Spleen (tissue), 11 donors: Measurements from ENCODE around the gene CREM. TPM values are rescaled to one million over a fixed set of nuclear protein-coding genes. Genes with fewer than 3 reads are reported as not detected.

Experiments used
- DNase-seq: peaks from one replicate; pipeline ENCODE4 v3.0.0-alpha.2; 2020
- H3K27ac ChIP-seq, 8 donors: fragments of 200-600 bp; sonication (generic) in 7 of 8; 1 replicate in 4 of 8; 2 replicates in 4 of 8; pipeline versions ENCODE4 v1.5.0 to v1.8.0; 2016 to 2021; ENCODE audit warnings: inconsistent platforms in 4 of 8, mild to moderate bottlenecking in 4 of 8, moderate library complexity in 1 of 8
- H3K27me3 ChIP-seq, 7 donors: fragments of 200-600 bp; sonication (generic) in 6 of 7; replicated peaks in 1 of 7; 1 replicate in 4 of 7; 2 replicates in 3 of 7; pipeline versions ENCODE4 v1.5.0 to v1.8.0; 2016 to 2021; ENCODE audit warnings: inconsistent platforms in 3 of 7, mild to moderate bottlenecking in 1 of 7
- H3K36me3 ChIP-seq, 6 donors: fragments of 200-600 bp; sonication (generic) in 5 of 6; 1 replicate in 4 of 6; 2 replicates in 2 of 6; pipeline versions ENCODE4 v1.5.0 to v1.8.0; 2016 to 2021; ENCODE audit warnings: inconsistent platforms in 2 of 6
- H3K4me1 ChIP-seq, 6 donors: fragments of 200-600 bp; sonication (generic) in 5 of 6; 1 replicate in 3 of 6; 2 replicates in 3 of 6; pipeline versions ENCODE4 v1.5.0 to v1.8.0; 2016 to 2021; ENCODE audit warnings: inconsistent platforms in 3 of 6
- H3K4me3 ChIP-seq, 8 donors: fragments of 200-600 bp; sonication (generic) in 7 of 8; 1 replicate in 4 of 8; 2 replicates in 4 of 8; pipeline versions ENCODE4 v1.5.0 to v1.8.0; 2016 to 2021; ENCODE audit warnings: inconsistent platforms in 4 of 8, mild to moderate bottlenecking in 4 of 8, moderate library complexity in 2 of 8
- H3K9me3 ChIP-seq, 8 donors: fragments of 200-600 bp; sonication (generic) in 7 of 8; 1 replicate in 4 of 8; 2 replicates in 4 of 8; pipeline versions ENCODE4 v1.5.0 to v1.8.0; 2016 to 2021; ENCODE audit warnings: inconsistent platforms in 4 of 8
- CTCF ChIP-seq, 11 experiments: fragments of 200-600 bp in 7 of 11; fragments of 450-650 bp in 4 of 11; sonication (generic) in 4 of 11; IDR thresholded peaks in 8 of 11; conservative IDR thresholded peaks in 3 of 11; 1 replicate in 7 of 11; 2 replicates in 4 of 11; pipeline versions ENCODE4 v1.4.0 to v1.8.0; 2016 to 2021; ENCODE audit warnings: antibody characterized with exemption in 11 of 11, inconsistent platforms in 4 of 11, mild to moderate bottlenecking in 1 of 11
- POLR2A ChIP-seq, 3 donors: fragments of 450-650 bp; IDR thresholded peaks; one replicate each; pipeline ENCODE4 v1.5.1; 2017; ENCODE audit warnings: antibody characterized with exemption in 3 of 3, mild to moderate bottlenecking in 1 of 3
- POLR2AphosphoS5 ChIP-seq, 3 donors: sonication (generic); formaldehyde crosslinking; IDR thresholded peaks; one replicate each; pipeline ENCODE4 v1.5.1; 2017; ENCODE audit warnings: antibody characterized with exemption in 3 of 3
- WGBS, 5 donors: extraction: QIAGEN DNeasy Blood & Tissue Kit in 3 of 5; methylation state at CpG; one replicate each; pipeline versions ENCODE4 v1.1.5 to v1.1.7; 2013 to 2018; 5-methylcytosine and 5-hydroxymethylcytosine counted together
- intact Hi-C: fragments of 100-400 bp; cut with DNase I; formaldehyde crosslinking; loops from one replicate; pipeline ENCODE4 v1.15.0; 2023; ENCODE audit warnings: low total_unique reads
- polyA plus RNA-seq, 3 donors: library from polyadenylated mRNA; stranded (reverse); fragments of 200-250 nt; gene quantifications; one replicate each; pipeline ENCODE4 v1.2.1, GENCODE V29; 2013
- total RNA-seq, 7 donors: library from RNA; depleted of rRNA in 3 of 7; stranded (reverse); fragments of >200 nt in 3 of 7; fragmentation: NEBNext Ultra II Directional in 4 of 7; extraction: Animal tissue kit (Norgen Biotek cat#: 25700) in 4 of 7; gene quantifications; one replicate each; pipeline versions ENCODE4 v1.1.0 to v1.2.1, GENCODE V29; 2016 to 2021
- donor health status: healthy with polysubstance abuse.
- donor health status: DM: no; HTN: no; CAD: no; lungs with moderate emphysema.
- donor health status: DM: no; HTN: no; CAD: no.
- donor health status: Bipolar disorder and iron deficiency.
- donor health status: healthy.
- donor health status: DM: no; HTN: no; CAD: no.
- donor health status: DM: yes; HTN: yes; CAD: no.

CREM gene
- total and polyA plus RNA-seq, 10 donors: 24.8 to 65.4 (median 41.2) TPM

- Histone ChIP-seq H3K4me1 (no peaks in the 10 kb centered on the region), H3K36me3 (no peaks in the 10 kb centered on the region), H3K4me3 (no peak overlapping the region), H3K27ac (no peak overlapping the region), H3K27me3 (no peaks in the 10 kb centered on the region), H3K9me3 (peaks cover 0 to 7% (median 2%) of the 10 kb centered on the region in 8 donors)
- intact Hi-C loops: no loop called here
- no peak for DNase-seq
- no peak for TF ChIP-seq POLR2A (IDR thresholded peaks at IDR 0.05)
- TF ChIP-seq POLR2AphosphoS5 (IDR thresholded peaks at IDR 0.05): no peak
- no peak for TF ChIP-seq CTCF (IDR thresholded peaks at IDR 0.05 in 8 of 11, conservative IDR thresholded peaks at IDR 0.05 in 3 of 11)
- 76 to 93% (median 89%) methylated on average over 6 of the region's 6 CpGs for WGBS, 5 donors
These were observed 124.9 kb downstream of the CREM start for GRCh38 chr10:35251373-35252100.

- no peaks in the 10 kb centered on the region for H3K36me3 ChIP-seq
- WGBS, 5 donors: 85 to 97% (median 93%) methylated on average over 3 of the region's 3 CpGs
- H3K27me3 ChIP-seq: no peaks in the 10 kb centered on the region
- no peaks in the 10 kb centered on the region for H3K4me1 ChIP-seq
- intact Hi-C loops: no loop called here
- peaks cover 0 to 29% (median 17%) of the 10 kb centered on the region in 8 donors for H3K9me3 ChIP-seq
- no peak overlapping the region for H3K27ac ChIP-seq
- TF ChIP-seq CTCF (IDR thresholded peaks at IDR 0.05 in 8 of 11, conservative IDR thresholded peaks at IDR 0.05 in 3 of 11) (no peak), POLR2AphosphoS5 (IDR thresholded peaks at IDR 0.05) (no peak), POLR2A (IDR thresholded peaks at IDR 0.05) (no peak)
- no peak for DNase-seq
- no peak overlapping the region for H3K4me3 ChIP-seq
These were observed 130.7 kb downstream of the CREM start for GRCh38 chr10:35257057-35257983.

- TF ChIP-seq POLR2AphosphoS5 (IDR thresholded peaks at IDR 0.05) (no peak), POLR2A (IDR thresholded peaks at IDR 0.05) (no peak), CTCF (IDR thresholded peaks at IDR 0.05 in 8 of 11, conservative IDR thresholded peaks at IDR 0.05 in 3 of 11) (no peak)
- no peaks in the 10 kb centered on the region for H3K36me3 ChIP-seq
- no peak overlapping the region for H3K4me3 ChIP-seq
- no peaks in the 10 kb centered on the region for H3K4me1 ChIP-seq
- intact Hi-C loops: no loop called here
- peaks cover 0 to 29% (median 17%) of the 10 kb centered on the region in 8 donors for H3K9me3 ChIP-seq
- H3K27me3 ChIP-seq: no peaks in the 10 kb centered on the region
- no peak for DNase-seq
- WGBS, 5 donors: 63 to 83% (median 77%) methylated on average over 3 of the region's 3 CpGs
- H3K27ac ChIP-seq: no peak overlapping the region
These were observed 133.2 kb downstream of the CREM start for GRCh38 chr10:35259769-35260397.
